Fibroblast of villous mesenchyme (primary cell): ENCODE data around the gene FAM151B. TPM values are rescaled to one million over a fixed set of nuclear protein-coding genes. Genes with fewer than 3 reads are reported as not detected.

Experiments
- DNase-seq: peaks from one replicate; pipeline ENCODE4 v3.0.0-alpha.2; 2010; ENCODE audit warnings: low read depth
- H3K4me3 ChIP-seq: 2 replicates; pipeline ENCODE4 v1.5.1; 2011; ENCODE audit warnings: low read depth, mild to moderate bottlenecking, low read length
- total RNA-seq: library from RNA; depleted of rRNA; stranded (reverse); fragments of >200 nt; gene quantifications from 2 replicates; pipeline ENCODE4 v1.2.3, GENCODE V29; 2012
- TF ChIP-seq, protein P1 (sequence below): IDR thresholded peaks from 2 replicates; pipeline ENCODE4 v1.5.1; 2012; ENCODE audit warnings: low read depth, mild to moderate bottlenecking, low read length; ENCODE audit not compliant: insufficient read depth

FAM151B gene, protein sequence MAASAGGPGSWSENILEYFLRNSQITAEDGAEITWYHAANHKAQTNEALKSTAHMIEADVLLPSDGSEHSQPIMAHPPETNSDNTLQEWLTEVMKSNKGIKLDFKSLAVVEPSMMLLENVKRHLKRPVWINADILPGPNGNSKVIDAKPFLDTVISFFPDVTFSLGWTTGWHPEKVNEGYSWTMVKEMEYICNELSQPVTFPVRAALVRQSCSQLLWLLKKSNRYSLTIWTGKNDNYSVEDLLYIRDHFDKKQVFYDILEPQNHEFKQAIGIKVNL
- total RNA-seq, result 8.6 and 8.7 TPM in 2 replicates

DNA sequence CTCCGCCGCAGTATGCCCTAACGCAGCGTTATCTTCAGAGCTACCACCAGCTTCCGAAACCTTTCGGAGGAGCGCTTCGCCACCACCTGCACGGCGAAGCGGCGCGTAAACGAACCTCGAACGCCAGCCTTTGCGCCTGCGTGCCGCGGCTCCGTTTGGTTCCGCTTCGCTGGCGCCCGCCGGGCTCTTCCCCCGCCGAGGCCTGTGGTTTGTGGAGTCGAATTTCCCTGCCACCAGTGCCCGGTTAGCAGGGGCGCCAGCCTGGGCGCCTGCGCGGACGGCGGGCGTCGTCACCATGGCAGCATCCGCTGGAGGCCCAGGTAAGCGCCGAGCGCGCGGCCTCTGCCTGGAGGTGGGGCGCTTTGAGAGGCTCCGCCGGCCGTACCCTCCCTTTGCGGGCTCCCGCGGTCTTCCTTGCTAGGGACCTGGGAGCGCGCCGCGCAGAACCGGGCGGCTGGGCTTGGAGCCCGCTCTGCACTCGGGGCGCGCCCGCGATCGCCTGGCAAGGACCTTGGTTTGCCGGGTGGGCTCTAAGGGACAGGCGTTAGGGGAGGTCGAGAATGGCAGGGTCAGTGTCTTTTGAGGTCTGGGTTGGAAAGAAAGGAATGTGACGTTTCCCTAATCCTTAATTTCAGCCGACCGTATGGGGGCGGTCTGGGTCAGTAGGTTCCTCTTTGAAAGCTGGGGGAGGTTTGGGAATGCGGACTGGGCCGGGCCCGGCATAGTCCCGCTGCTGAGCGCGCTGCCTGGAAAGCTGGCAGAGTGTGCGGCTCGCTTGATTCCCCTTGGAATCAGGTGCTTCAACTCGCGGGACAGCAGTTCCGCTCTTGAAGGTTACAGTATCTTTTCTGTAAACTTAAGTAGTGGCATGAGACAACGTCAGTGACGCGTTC is at the start of gene FAM151B:
TSS of gene FAM151B (plus strand) at position 272 of the 893 bp plus-strand sequence. CDS start at position 296, 24 bp downstream.
- TF ChIP-seq, protein P1, sequence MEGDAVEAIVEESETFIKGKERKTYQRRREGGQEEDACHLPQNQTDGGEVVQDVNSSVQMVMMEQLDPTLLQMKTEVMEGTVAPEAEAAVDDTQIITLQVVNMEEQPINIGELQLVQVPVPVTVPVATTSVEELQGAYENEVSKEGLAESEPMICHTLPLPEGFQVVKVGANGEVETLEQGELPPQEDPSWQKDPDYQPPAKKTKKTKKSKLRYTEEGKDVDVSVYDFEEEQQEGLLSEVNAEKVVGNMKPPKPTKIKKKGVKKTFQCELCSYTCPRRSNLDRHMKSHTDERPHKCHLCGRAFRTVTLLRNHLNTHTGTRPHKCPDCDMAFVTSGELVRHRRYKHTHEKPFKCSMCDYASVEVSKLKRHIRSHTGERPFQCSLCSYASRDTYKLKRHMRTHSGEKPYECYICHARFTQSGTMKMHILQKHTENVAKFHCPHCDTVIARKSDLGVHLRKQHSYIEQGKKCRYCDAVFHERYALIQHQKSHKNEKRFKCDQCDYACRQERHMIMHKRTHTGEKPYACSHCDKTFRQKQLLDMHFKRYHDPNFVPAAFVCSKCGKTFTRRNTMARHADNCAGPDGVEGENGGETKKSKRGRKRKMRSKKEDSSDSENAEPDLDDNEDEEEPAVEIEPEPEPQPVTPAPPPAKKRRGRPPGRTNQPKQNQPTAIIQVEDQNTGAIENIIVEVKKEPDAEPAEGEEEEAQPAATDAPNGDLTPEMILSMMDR, result peak; percentile 12
- peak; percentile 92 for DNase-seq
- H3K4me3 ChIP-seq, result peak within 1 kb of the TSS; percentile 80

GRCh38 chr5:80438739-80439138 is 49.2 kb upstream of the FAM151B start:
- no peak overlapping the region for H3K4me3 ChIP-seq
- no peak for DNase-seq
- TF ChIP-seq, protein P1, result no peak

DNA sequence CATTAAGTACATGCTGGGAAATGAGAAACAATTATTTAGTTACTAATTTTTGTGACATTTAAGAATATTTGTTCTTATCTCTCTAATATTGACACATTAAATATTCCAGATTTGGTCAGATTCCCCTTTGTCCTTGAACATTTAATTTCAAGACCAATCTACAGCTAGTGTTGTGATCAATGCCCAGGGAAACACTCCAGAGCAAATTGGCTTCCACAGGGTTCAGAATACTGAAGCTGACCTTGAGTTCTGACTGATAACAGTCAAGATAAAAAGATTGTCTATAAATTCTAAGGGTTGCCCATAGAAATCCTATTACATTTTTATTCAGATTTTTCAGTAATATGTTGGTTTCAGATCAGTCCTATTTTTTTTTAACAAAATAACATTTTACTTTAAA is 48.7 kb upstream of the FAM151B start:
- DNase-seq, result no peak
- H3K4me3 ChIP-seq, result no peak overlapping the region
- TF ChIP-seq, protein P1, result no peak

GRCh38 chr5:80442742-80443141 is 45.2 kb upstream of the FAM151B start:
- DNase-seq, result no peak
- TF ChIP-seq, protein P1, result no peak
- no peak overlapping the region for H3K4me3 ChIP-seq

- no peak for DNase-seq
- H3K4me3 ChIP-seq, result no peak overlapping the region
- TF ChIP-seq, protein P1, result no peak
Measured at GRCh38 chr5:80453366-80453765, 34.5 kb upstream of the FAM151B start.

- TF ChIP-seq, protein P1, result no peak
- no peak for DNase-seq
- no peak overlapping the region for H3K4me3 ChIP-seq
Measured at GRCh38 chr5:80463269-80463668, 24.6 kb upstream of the FAM151B start.
